HG02852 (cell line): Measurements from ENCODE around the gene SOX1.

ENCODE experiments used
- ATAC-seq: cut with Tn5 transposase; IDR thresholded peaks from one replicate; pipeline ENCODE4 v1.9.1; 2021; ENCODE audit warnings: mild to moderate bottlenecking, moderate library complexity; ENCODE audit not compliant: unreplicated experiment

SOX1 gene

GRCh38 chr13:112058519-112058873, 8.5 kb upstream of the SOX1 start:
- ATAC-seq: no peak

DNA sequence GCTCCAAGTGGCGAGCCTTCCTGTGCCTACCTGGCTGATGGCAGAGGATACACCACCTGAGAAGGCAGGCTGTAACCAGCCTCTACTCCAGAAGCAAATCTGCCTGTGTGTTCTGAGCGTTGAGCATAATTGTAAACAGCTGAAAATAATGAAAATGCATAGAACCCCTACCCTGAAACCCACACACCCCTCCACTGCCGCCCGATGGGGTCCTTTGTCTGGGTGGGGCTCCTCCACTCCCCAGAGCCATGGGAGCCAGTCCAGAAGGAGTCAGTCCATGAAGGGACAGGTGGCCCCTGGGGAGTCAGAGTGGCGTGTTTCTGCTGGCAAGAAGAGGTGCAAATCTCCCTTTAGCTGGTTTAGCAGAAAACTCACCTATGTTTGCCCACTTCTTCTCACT, 8.0 kb upstream of the SOX1 start:
- ATAC-seq: no peak

GRCh38 chr13:112059457-112060281, 7.3 kb upstream of the SOX1 start:
- no peak for ATAC-seq

DNA sequence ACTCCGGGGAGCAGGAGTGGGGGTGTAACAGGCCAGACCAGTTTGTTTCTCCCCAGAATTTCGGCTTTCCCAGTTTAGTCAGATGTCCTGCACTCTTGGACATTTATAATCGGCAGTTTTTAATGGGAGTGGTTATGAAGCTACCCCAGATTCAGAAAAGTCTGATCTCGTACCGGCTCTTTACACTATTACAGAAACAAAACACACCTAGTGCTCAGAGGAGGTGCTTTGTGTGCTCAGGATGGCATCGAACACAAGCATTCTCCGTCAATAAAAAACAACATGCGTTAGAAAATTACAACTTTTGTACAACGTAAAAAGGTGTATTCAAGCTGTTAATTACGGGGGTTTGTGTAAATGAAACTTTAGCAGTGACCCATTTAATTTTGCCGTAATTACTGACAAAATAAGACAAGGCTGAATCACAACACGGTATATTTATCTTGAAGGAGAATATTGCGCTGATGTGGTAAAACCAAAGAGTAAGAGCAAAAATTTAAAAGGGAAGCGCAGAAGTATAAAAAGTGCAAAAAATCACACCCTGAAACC, 6.6 kb upstream of the SOX1 start:
- no peak for ATAC-seq

DNA sequence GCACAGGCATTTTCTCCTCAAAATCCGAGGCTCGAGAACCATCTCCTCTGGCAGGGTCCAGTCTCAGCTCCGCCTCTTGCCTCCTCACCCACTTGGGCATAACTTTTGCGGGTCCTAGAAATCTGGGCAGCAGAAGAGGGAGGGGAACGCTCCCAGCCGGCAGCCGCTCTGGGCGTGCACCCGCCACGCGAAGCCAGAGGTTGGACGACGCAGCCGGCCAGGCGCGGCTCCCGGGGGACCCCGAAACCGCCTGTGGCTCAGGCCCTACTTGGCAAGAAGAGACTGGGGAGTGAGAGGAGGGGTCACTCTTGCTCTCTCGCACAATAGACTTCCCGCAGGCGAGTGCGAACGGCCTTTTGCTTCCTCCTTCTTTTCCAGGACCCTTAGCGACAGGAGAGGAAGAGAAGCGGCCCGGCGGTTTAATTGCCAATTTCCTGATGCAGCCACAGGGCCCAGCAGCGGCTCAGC, 6.0 kb upstream of the SOX1 start:
- ATAC-seq: no peak

GRCh38 chr13:112061367-112062061, 5.4 kb upstream of the SOX1 start:
- no peak for ATAC-seq

GRCh38 chr13:112062072-112062567, 4.8 kb upstream of the SOX1 start:
- ATAC-seq: no peak

- ATAC-seq: no peak
These were observed 4.1 kb upstream of the SOX1 start for GRCh38 chr13:112062571-112063570.

GRCh38 chr13:112063807-112064206, 3.1 kb upstream of the SOX1 start:
- ATAC-seq: no peak

GRCh38 chr13:112064222-112064621, 2.7 kb upstream of the SOX1 start:
- ATAC-seq: no peak

- ATAC-seq: no peak
These were observed 1.5 kb upstream of the SOX1 start for GRCh38 chr13:112065521-112065866.

DNA sequence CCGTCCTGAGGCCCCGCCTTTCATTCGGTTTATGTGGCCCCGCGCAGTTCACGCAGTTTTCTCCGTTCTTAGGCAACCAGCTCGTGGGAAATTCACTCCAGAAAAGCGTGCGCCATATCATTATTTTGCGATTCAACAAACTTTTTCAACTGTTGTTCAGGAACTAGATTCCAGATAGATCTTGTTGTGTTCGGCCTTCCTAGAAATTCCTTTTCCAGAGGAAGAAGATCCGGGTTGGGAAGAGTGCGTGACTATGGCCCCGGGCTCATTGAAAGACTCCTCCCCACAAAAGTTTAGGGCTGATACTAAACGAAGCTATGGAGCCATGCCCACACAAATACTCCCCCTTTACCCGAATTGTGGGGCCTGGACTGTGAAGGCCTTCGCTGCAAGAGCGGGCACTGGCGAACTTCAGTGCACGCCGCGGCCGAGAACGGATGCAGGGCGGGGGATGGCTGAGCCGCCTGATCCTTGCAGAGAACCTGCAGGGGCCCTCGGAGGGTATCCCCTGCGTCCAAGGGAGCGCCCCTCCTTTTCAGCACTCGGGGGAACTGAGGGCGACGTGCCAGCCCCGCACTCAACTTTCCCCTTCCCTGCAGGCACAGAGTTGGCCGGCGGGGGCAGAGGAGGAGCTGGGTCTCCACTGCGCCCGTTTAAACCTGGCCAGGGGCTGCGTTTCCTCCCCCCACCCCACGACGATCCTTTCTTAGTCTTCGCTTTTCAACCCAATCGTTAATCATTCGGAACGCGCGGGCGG, 904 bp upstream of the SOX1 start:
- no peak for ATAC-seq

DNA sequence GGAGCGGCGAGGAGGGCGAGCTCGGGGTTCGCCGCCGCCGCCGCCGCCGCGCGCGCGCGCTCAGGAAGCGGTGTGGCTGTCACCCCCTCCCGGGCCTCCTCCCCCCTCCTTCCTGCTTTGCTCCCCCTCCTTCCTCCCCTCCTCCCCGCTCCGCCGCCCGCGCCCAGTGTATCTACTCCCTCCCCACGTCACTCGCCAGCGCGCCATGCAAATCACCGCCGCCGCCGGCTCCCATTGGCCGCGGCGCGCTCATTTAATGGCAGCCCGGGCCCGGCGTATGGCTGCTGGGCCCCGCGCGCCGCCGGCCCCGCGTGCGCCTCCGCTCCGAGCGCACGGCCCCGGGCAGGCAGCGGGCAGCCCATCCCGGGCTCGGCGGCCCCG, 335 bp upstream of the SOX1 start:
- no peak for ATAC-seq

GRCh38 chr13:112067871-112068539, 1.1 kb downstream of the SOX1 start:
- no peak for ATAC-seq

DNA sequence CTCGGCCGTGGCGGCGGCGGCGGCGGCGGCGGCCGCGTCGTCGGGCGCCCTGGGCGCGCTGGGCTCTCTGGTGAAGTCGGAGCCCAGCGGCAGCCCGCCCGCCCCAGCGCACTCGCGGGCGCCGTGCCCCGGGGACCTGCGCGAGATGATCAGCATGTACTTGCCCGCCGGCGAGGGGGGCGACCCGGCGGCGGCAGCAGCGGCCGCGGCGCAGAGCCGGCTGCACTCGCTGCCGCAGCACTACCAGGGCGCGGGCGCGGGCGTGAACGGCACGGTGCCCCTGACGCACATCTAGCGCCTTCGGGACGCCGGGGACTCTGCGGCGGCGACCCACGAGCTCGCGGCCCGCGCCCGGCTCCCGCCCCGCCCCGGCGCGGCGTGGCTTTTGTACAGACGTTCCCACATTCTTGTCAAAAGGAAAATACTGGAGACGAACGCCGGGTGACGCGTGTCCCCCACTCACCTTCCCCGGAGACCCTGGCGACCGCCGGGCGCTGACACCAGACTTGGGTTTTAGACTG, 1.7 kb downstream of the SOX1 start:
- no peak for ATAC-seq

GRCh38 chr13:112069061-112069844, 2.3 kb downstream of the SOX1 start:
- ATAC-seq: no peak

GRCh38 chr13:112069845-112070251, 2.9 kb downstream of the SOX1 start:
- no peak for ATAC-seq

DNA sequence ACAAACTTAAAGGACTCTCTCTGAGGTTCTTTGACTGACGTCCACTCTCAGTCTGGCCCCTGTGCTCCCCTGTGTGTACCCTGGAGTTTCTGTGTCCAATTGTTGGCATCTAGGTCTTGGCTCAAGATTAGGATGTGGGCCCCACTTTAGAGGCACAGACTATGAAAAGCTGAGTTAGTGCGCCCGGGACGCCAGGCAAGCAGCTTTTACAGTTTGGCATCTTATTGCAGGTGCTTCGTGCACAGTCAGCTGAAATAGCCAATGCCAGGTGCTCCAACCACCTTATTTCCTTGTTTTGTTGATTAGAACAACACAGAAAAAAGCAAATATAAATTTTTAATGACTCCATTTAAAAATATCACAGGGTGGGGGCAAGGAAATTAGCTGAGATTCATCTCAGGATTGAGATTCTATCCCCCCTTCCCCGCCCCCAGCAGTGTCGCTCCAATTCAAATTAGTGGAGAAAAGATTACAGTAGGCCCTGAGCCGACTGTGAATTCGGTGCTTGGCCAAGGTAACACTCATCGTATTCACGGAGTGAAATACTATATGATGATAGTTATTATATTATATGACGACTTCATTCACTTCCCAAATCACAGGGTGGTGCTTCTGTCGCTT, 4.3 kb downstream of the SOX1 start:
- no peak for ATAC-seq
